Activated CD4-positive, alpha-beta T cell treated with anti-CD3 and anti-CD28 coated beads for 36 hours (primary cell): ENCODE results near the gene TMEM221. TPM values are rescaled to one million over a fixed set of nuclear protein-coding genes. Genes with fewer than 3 reads are reported as not detected.

Source experiments
- ATAC-seq: fragments of 200-7000 bp; cut with Tn5 transposase; one replicate; pipeline ENCODE4 v1.10.0; 2021; ENCODE audit warnings: mild to moderate bottlenecking, moderate library complexity
- CTCF ChIA-PET: fragments of 350-600 bp; sonication (Branson Sonifier 250); formaldehyde crosslinking; loops from one replicate; lab custom pipeline; 2021; ENCODE audit warnings: antibody characterized with exemption; lab: Charles Lee
- POLR2A ChIA-PET: fragments of 350-600 bp; sonication (Branson Sonifier 250); formaldehyde crosslinking; loops from one replicate; lab custom pipeline; 2021; ENCODE audit warnings: antibody characterized with exemption, inconsistent platforms; lab: Charles Lee
- DNase-seq: peaks from one replicate; pipeline ENCODE4 v3.0.0-alpha.2; 2020
- H3K27ac Mint-ChIP-seq: one replicate; pipeline ENCODE4 v1.8.0; 2021; ENCODE audit warnings: mixed read lengths
- H3K27me3 Mint-ChIP-seq: one replicate; pipeline ENCODE4 v1.8.0; 2021; ENCODE audit warnings: mixed read lengths
- H3K36me3 Mint-ChIP-seq: one replicate; pipeline ENCODE4 v1.8.0; 2021; ENCODE audit warnings: low read depth, mixed read lengths
- H3K4me1 Mint-ChIP-seq: one replicate; pipeline ENCODE4 v1.8.0; 2021; ENCODE audit warnings: mixed read lengths
- H3K4me3 Mint-ChIP-seq: one replicate; pipeline ENCODE4 v1.8.0; 2021; ENCODE audit warnings: mild to moderate bottlenecking, moderate library complexity, mixed read lengths
- H3K9me3 Mint-ChIP-seq: one replicate; pipeline ENCODE4 v1.8.0; 2021; ENCODE audit warnings: low read depth, mixed read lengths
- intact Hi-C, 2 experiments: fragments of 100-400 bp; cut with DNase I in 1 of 2; cut with micrococcal nuclease in 1 of 2; formaldehyde crosslinking; loops; one replicate each; pipeline versions ENCODE4 v1.14.2 to v1.15.1; 2022 to 2024; cut with DNase I, micrococcal nuclease
- total RNA-seq, 2 experiments: library from RNA; stranded (reverse); gene quantifications; one replicate each; pipeline ENCODE4 v1.2.3, GENCODE V29; 2021

TMEM221 gene
- total RNA-seq, 2 experiments from 2014 or later: not detected

DNA sequence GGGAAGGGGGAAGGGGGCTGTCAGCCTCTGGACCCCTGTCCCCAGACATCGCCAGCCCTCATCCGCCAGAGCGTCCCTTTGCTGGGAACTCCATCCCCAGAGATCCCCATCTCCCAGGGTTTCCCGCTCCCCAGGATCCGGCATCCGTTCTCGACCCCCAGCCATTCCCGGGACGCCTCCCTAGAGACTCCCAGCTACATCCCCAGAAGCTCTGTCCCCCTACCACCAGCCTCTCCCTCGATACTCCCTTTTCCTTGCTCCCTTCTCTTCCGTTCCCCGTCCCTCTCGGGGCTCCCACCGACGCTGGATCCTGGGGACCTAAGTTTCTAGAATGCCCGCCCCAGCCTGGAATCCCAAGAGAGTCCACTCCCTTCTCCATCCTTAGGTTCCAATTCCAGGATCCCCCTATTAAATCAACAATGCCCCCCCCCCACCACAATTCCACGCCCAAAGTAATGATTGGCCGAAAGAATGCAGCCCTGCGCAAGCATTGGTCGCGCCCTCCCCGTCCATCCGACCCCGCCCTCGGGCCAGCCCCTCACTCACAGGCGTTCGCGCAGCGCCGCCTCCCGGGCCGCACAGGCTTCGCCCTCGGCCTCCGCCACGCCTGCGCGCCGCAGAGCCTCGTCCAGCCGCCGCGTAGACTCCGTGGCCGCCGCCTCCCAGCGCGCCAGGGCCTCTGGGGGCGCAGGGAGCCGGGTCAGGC is 57.6 kb downstream of the TMEM221 start:
- peak; percentile 98 for ATAC-seq
- POLR2A ChIA-PET: interaction anchor here (0.6 kb wide), 1 partner anchor 355 kb away, joined by 3 read pairs; no protein-coding TSS in a partner anchor
- H3K27ac Mint-ChIP-seq: peak overlapping the region; percentile 33

DNA sequence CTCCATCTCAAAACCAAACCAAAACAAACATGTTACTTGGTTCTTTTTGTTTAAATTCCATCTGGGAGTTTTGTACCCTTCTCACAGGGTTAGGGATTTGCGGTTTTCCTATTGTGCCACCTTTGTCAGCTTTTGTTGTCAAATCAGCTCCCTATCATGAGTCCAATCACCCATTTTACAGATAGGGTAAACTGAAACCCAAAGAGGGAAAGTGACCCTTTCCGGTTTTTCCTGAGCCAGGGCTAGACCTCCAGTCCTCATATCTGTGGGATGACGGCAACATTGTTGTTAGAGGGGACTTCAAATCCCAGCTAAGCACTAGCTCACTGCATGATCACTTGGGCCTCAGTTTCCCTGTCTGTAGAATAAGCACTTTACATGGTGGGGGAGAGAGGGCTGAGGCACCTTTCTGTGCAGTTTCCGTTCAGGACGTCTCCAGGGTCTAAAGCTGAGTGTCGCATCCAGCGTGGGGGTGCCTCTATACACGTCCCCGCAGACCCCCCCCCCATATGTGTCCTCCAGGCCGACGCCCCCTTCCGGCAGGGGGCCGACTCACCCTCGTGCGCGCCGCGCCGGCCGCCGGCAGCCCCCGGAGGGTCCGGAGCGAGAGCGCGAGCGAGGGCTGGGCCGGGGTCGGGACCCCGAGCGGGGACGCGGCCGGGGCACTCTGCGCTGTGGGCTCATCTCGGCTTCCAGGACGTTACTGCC is 58.4 kb downstream of the TMEM221 start:
- no peaks in the 10 kb centered on the region for H3K36me3 Mint-ChIP-seq
- H3K27me3 Mint-ChIP-seq: peaks cover 4% of the 10 kb centered on the region
- peaks cover 19% of the 10 kb centered on the region for H3K4me1 Mint-ChIP-seq
- no peak overlapping the region for H3K27ac Mint-ChIP-seq
- POLR2A ChIA-PET: no interaction called here
- H3K4me3 Mint-ChIP-seq: peak overlapping the region; percentile 83
- CTCF ChIA-PET: interaction anchor here (0.6 to 2.3 kb wide), 19 partner anchors 9 to 129 kb away, joined by 3 to 13 read pairs (median 5); partner anchors contain the start of genes BABAM1, BST2, DDA1 and MRPL34
- no peak for ATAC-seq
- DNase-seq: no peak
- intact Hi-C loops: loop anchor here (2.0 to 5.0 kb wide), 6 partner anchors 15 to 313 kb away; partner anchors contain the start of genes BST2 (in 1 of the 2), DDA1 (in 1 of the 2), GTPBP3 (in 1 of the 2) and HAUS8 (in 1 of the 2)
- H3K9me3 Mint-ChIP-seq: no peaks in the 10 kb centered on the region

More for the DNA sequence above, 57.6 kb downstream of the TMEM221 start:
- peaks cover 4% of the 10 kb centered on the region for H3K27me3 Mint-ChIP-seq
- CTCF ChIA-PET: interaction anchor here (0.6 to 2.1 kb wide), 7 partner anchors 8 to 98 kb away, joined by 3 to 8 read pairs (median 5); partner anchors contain the start of genes BST2, MRPL34 and MVB12A
- DNase-seq: peak; percentile 97
- H3K36me3 Mint-ChIP-seq: no peaks in the 10 kb centered on the region
- H3K9me3 Mint-ChIP-seq: no peaks in the 10 kb centered on the region
- peaks cover 24% of the 10 kb centered on the region for H3K4me1 Mint-ChIP-seq
- intact Hi-C loops: loop anchor here (1.0 to 5.0 kb wide), 13 partner anchors 12 to 314 kb away; partner anchors contain the start of genes BABAM1 (in 1 of the 2), BST2 (in 1 of the 2), COLGALT1 (in 1 of the 2) and DDA1 (in 1 of the 2)
- H3K4me3 Mint-ChIP-seq: peak overlapping the region; percentile 83

DNA sequence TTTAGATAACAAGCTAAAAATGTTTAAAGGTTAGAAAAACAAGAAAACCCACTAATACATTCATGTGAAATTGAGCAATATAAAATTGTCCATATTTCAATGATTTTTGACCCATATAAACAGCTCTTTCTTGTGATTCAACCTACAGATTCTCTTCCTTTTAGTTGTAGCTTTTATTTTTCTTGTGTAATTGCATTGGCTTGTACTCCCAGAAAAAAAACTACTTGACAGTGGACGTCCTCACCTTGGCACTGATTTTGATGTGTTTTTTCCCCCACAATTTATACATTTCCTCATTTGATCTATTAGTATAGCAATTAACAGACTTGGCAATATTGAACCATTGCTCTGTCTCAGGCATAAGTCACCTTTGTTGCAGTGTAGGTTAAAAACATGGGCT is 59.2 kb downstream of the TMEM221 start:
- Mint-ChIP-seq H3K9me3 (no peaks in the 10 kb centered on the region), H3K27me3 (peaks cover 4% of the 10 kb centered on the region), H3K4me1 (peaks cover 13% of the 10 kb centered on the region), H3K4me3 (no peak overlapping the region), H3K27ac (no peak overlapping the region), H3K36me3 (no peaks in the 10 kb centered on the region)
- DNase-seq: no peak
- POLR2A ChIA-PET: no interaction called here
- CTCF ChIA-PET: interaction anchor here (0.6 to 2.3 kb wide), 16 partner anchors 8 to 442 kb away, joined by 3 to 13 read pairs (median 5); partner anchors contain the start of genes BABAM1, BST2, DDA1 and MRPL34
- intact Hi-C loops: no loop called here
- ATAC-seq: no peak

GRCh38 chr19:17385878-17386611 is 62.4 kb downstream of the TMEM221 start:
- ATAC-seq (peak; percentile 31), DNase-seq (peak; percentile 82)
- intact Hi-C loops: loop anchor here (1.0 kb wide), 2 partner anchors 40 to 94 kb away; no protein-coding TSS in a partner anchor
- no peaks in the 10 kb centered on the region for H3K36me3 Mint-ChIP-seq
- peaks cover 4% of the 10 kb centered on the region for H3K27me3 Mint-ChIP-seq
- CTCF ChIA-PET: interaction anchor here (0.6 to 1.9 kb wide), 23 partner anchors 9 to 552 kb away, joined by 3 to 8 read pairs (median 3); partner anchors contain the start of genes ABHD8, BST2, DDA1 and MRPL34
- POLR2A ChIA-PET: no interaction called here
- no peaks in the 10 kb centered on the region for H3K9me3 Mint-ChIP-seq
- peaks cover 12% of the 10 kb centered on the region for H3K4me1 Mint-ChIP-seq
- H3K27ac Mint-ChIP-seq: no peak overlapping the region
- H3K4me3 Mint-ChIP-seq: no peak overlapping the region

Other genes starting within 250 kb of the TMEM221 start
- 10 to 100 TPM; 22.6 to 24.5 TPM for gene USE1, start 233.3 kb downstream of the TMEM221 start, total RNA-seq
- 10 to 100 TPM; 10.9 to 11.7 TPM for gene OCEL1, start 222.4 kb downstream of the TMEM221 start, total RNA-seq
- 1 to 10 TPM; 7.4 to 7.9 TPM for gene NR2F6, start 202.7 kb downstream of the TMEM221 start, total RNA-seq
- gene USHBP1, start 183.9 kb downstream of the TMEM221 start, total RNA-seq: under 1 TPM in 1 of 2 experiments, not detected in 1; 0.11 TPM
- 100 to 1,000 TPM; 109 to 132 TPM for gene BABAM1, start 181.2 kb downstream of the TMEM221 start, total RNA-seq
- 1 to 10 TPM; 2.9 to 3.1 TPM for gene ANKLE1, start 166.8 kb downstream of the TMEM221 start, total RNA-seq
- gene ABHD8, start 145.2 kb downstream of the TMEM221 start, total RNA-seq: 1 to 10 TPM; 6.1 to 8.0 TPM
- gene MRPL34, start 142.8 kb downstream of the TMEM221 start, total RNA-seq: 10 to 100 TPM; 72.0 to 88.6 TPM
- gene DDA1, start 139.1 kb downstream of the TMEM221 start, total RNA-seq: 10 to 100 TPM; 26.2 to 39.6 TPM
- 1 to 10 TPM; 4.2 to 4.8 TPM for gene ANO8, start 113.8 kb downstream of the TMEM221 start, total RNA-seq
- 10 to 100 TPM; 37.3 to 39.8 TPM for gene GTPBP3, start 111.1 kb downstream of the TMEM221 start, total RNA-seq
- not detected for gene PLVAP, start 71.3 kb downstream of the TMEM221 start, total RNA-seq
- gene CCDC194, start 54.5 kb downstream of the TMEM221 start, total RNA-seq: 1 to 10 TPM in 1 of 2 experiments, under 1 TPM in 1; 0.97 to 1.6 TPM
- 10 to 100 TPM; 62.0 to 70.7 TPM for gene BST2, start 43.0 kb downstream of the TMEM221 start, total RNA-seq
- 10 to 100 TPM; 27.6 to 32.6 TPM for gene MVB12A, start 28.6 kb downstream of the TMEM221 start, total RNA-seq
- gene NXNL1, start 12.3 kb upstream of the TMEM221 start, total RNA-seq: not detected
- 1 to 10 TPM; 2.2 to 2.7 TPM for gene SLC27A1, start 21.9 kb upstream of the TMEM221 start, total RNA-seq
- gene PGLS, start 63.0 kb upstream of the TMEM221 start, total RNA-seq: 10 to 100 TPM; 53.1 to 55.5 TPM
- gene COLGALT1, start 107.0 kb upstream of the TMEM221 start, total RNA-seq: 10 to 100 TPM; 51.2 to 64.3 TPM
- gene UNC13A, start 239.7 kb upstream of the TMEM221 start, total RNA-seq: under 1 TPM; 0.02 to 0.04 TPM